ENCODE results near the gene MYO1H.

- TF ChIP-seq CTCF (IDR thresholded peaks at IDR 0.05 in 2 of 3, conservative IDR thresholded peaks at IDR 0.05 in 1 of 3; ENCODE audit: borderline replicate concordance in 1 of 3, insufficient read depth in 1 of 3, low read depth in 2 of 3, low read length in 2 of 3) (no peak), EZH2 (IDR thresholded peaks at IDR 0.05) (no peak), RAD21 (IDR thresholded peaks at IDR 0.05; ENCODE audit: low read depth) (no peak), MAX (IDR thresholded peaks at IDR 0.05) (no peak), POLR2A (IDR thresholded peaks at IDR 0.05; ENCODE audit: borderline replicate concordance, extremely low read depth, insufficient read depth, insufficient read length) (no peak), REST (IDR thresholded peaks at IDR 0.05; ENCODE audit: low read depth) (no peak), POLR2AphosphoS5 (IDR thresholded peaks at IDR 0.05; ENCODE audit: low read depth, low read length) (no peak), FOSL1 (IDR thresholded peaks at IDR 0.05; ENCODE audit: low read depth) (no peak), SP1 (IDR thresholded peaks at IDR 0.05; ENCODE audit: low read depth) (no peak), ZNF274 (IDR thresholded peaks at IDR 0.05; ENCODE audit: low read depth, low read length) (no peak), EZH2phosphoT487 (IDR thresholded peaks at IDR 0.05; ENCODE audit: borderline replicate concordance) (no peak), ZBTB33 (IDR thresholded peaks at IDR 0.05; ENCODE audit: extremely low read depth, insufficient replicate concordance, low read length) (no peak), JUND (IDR thresholded peaks at IDR 0.05) (no peak)
Measured at GRCh38 chr12:109482894-109483293, 135.2 kb downstream of the MYO1H start.

All from HCT116 (cell line).